GM18951 (cell line): Measurements from ENCODE around the gene COG1.

Experiments used
- POLR2A ChIP-seq: IDR thresholded peaks from 4 replicates; pipeline ENCODE4 v1.6.1; 2011; ENCODE audit warnings: mild to moderate bottlenecking; ENCODE audit not compliant: insufficient read length, insufficient read depth; ENCODE audit errors: extremely low read depth
- in situ Hi-C: fragments of 300-500 bp; cut with MboI; formaldehyde crosslinking; loops from one replicate; pipeline ENCODE4 v1.12.0; 2022; ENCODE audit warnings: low sequenced_read_pairs, mixed read lengths, inconsistent platforms; ENCODE audit not compliant: unreplicated experiment

Gene COG1

DNA sequence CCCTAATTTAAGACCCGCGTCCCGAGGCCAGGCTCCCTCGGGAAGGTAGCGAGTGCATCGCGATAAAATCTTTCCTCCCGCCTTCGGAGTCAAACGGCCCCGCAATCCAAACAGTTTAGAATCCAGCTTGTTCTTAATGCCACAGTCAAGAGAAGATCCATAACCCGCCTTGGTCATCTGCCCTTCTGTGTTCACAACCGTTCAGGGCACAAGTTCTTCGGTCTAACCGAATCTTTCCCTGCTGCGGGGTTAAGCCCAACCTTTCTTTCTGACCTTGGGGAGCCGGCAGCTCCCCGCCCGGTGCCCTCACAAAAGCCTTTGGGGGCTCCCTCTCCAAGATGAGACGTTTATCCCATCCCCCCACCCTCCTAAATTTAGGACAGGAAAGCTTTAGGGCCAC, 38.5 kb downstream of the COG1 start:
- no peak for TF ChIP-seq POLR2A
- in situ Hi-C loops: no loop called here

GRCh38 chr17:73231841-73232586, 39.2 kb downstream of the COG1 start:
- in situ Hi-C loops: no loop called here
- TF ChIP-seq POLR2A: peak; percentile 82

GRCh38 chr17:73232587-73233373, 39.9 kb downstream of the COG1 start:
- in situ Hi-C loops: no loop called here

GRCh38 chr17:73234736-73235135, 41.9 kb downstream of the COG1 start:
- no peak for TF ChIP-seq POLR2A
- in situ Hi-C loops: no loop called here

More at GRCh38 chr17:73232587-73233373, 39.9 kb downstream of the COG1 start:
- no peak for TF ChIP-seq POLR2A

GRCh38 chr17:73237714-73238113, 44.9 kb downstream of the COG1 start:
- in situ Hi-C loops: no loop called here
- TF ChIP-seq POLR2A: no peak

GRCh38 chr17:73240561-73240960, 47.7 kb downstream of the COG1 start:
- no peak for TF ChIP-seq POLR2A
- in situ Hi-C loops: no loop called here

- TF ChIP-seq POLR2A: no peak
- in situ Hi-C loops: no loop called here
Measured at GRCh38 chr17:73247726-73248125, 54.9 kb downstream of the COG1 start.

- no peak for TF ChIP-seq POLR2A
- in situ Hi-C loops: no loop called here
Measured at GRCh38 chr17:73248532-73248931, 55.7 kb downstream of the COG1 start.

- no peak for TF ChIP-seq POLR2A
- in situ Hi-C loops: loop anchor here (5.0 kb wide), 1 partner anchor 123 kb away; no protein-coding TSS in a partner anchor
Measured at GRCh38 chr17:73249700-73250099, 56.8 kb downstream of the COG1 start.

DNA sequence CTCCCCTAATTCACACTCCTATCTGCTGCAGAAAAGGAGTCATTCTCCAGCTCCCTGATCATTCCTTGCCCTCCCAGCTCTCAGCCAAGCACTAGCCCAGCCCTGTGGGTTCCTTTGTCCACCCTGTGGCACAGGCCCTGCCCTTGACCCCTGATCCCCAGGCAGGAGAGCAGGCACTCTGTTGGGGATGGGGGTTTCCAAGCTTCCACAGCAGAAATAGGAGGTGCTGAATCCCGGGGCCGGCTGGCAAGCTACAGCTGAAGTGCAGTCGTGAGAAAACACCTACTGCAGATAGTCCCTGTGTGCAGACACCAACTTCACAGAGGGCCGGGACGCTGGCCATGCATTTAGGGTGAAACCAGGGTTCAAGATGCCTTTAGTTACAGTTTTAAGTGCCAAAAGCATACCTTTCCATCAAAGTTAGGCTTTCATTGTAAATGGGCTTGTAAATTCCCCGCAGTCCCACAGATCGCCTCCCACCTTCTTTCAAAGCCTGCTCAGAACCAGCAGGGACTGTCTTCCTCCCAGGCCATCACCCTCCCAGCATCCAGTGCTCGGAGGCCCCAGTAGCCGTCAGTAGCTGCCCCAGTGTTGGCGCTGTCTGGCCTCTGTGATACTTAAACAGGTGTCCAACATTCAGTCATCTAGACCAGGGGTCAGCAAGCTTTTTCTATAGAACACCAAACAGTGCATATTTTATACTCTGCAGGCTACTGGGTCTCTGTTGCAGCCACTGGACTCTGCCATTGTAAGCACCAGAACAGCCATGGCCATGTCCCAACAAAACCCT, 58.2 kb downstream of the COG1 start:
- TF ChIP-seq POLR2A: no peak
- in situ Hi-C loops: loop anchor here (5.0 kb wide), 1 partner anchor 121 kb away; no protein-coding TSS in a partner anchor

DNA sequence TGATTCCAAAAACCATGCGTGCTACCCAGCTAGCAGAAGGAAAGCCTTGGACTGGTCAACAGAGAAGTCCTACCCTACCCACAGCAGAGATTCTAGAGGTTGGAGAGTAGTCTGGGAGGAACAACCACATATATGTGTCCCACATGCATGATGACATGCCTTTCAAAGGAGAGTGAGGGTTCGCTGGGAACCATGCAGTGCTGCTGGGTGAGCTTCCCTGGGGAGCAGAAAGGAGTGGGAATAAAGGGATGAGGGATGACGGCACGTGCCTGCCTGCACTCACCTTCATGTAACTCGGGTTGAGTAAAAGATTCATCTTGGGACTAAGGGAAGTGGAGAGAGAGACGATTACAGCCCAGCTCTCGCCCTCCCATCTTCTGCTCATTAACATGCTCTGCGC, 59.0 kb downstream of the COG1 start:
- no peak for TF ChIP-seq POLR2A
- in situ Hi-C loops: loop anchor here (5.0 kb wide), 1 partner anchor 120 kb away; no protein-coding TSS in a partner anchor

DNA sequence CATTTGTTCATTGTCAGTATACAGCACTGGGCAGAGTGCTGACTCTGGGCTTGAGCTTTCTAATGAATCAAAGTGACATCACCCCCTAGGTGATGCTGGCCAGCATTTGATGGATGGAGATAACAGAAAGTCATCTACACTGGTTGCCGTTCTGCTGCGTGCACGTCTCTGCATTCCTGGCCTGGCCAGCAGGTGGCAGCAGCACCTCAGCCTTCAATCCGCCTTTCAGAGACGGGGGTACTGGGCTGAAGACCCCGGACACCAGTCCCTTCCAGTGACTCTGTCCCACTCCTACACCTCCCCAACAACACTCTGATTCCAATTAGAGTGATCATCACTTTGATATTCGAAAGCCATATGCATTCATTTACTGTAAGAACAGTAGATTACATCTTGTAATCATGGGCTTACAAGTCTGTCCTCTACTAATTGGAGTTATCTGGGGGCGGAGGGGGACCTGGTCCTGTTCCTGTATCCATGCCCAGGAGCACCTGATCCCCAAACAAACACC, 62.9 kb downstream of the COG1 start:
- in situ Hi-C loops: no loop called here

DNA sequence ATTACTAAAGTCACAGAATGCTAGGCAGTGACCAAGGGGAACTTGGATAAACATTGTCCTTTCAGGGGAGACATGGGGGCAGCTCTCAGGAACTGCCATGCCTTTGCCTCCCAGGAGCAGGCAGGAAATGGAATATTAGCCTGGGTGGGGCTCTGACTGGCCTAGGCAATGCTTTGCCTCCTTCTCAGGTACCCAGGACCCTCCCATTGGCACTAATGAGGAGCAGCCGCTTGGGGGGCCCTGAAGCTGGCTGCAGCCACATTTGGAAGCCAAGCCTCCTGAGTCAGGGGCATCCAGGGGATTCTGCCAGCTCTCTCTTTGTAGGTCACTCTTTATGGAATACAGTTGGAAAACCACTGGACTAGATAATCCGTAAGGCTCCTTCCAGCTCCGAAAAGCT, 63.4 kb downstream of the COG1 start:
- TF ChIP-seq POLR2A: no peak
- in situ Hi-C loops: no loop called here

More for the DNA sequence above, 62.9 kb downstream of the COG1 start:
- TF ChIP-seq POLR2A: no peak
